SJSA1 (cell line): ENCODE results near the gene ZNF362. TPM values are rescaled to one million over a fixed set of nuclear protein-coding genes. Genes with fewer than 3 reads are reported as not detected.

Experiments used
- DNase-seq, 2 experiments: peaks; one replicate each; pipeline ENCODE4 v3.0.0-alpha.2; 2015 to 2020; ENCODE audit warnings: low spot score in 2 of 2, low read depth in 1 of 2
- H3K27ac ChIP-seq: fragments of 250-450 bp; sonication (Bioruptor Pico); 2 replicates; pipeline ENCODE4 v1.5.1; 2020; ENCODE audit warnings: mild to moderate bottlenecking, moderate library complexity
- H3K27me3 ChIP-seq: fragments of 250-450 bp; sonication (Bioruptor Pico); replicated peaks from 2 replicates; pipeline ENCODE4 v1.5.1; 2020; ENCODE audit warnings: mild to moderate bottlenecking, moderate library complexity
- H3K36me3 ChIP-seq: fragments of 250-450 bp; sonication (Bioruptor Pico); 2 replicates; pipeline ENCODE4 v1.5.1; 2020; ENCODE audit warnings: mild to moderate bottlenecking
- H3K4me1 ChIP-seq: fragments of 250-450 bp; sonication (Bioruptor Pico); replicated peaks from 2 replicates; pipeline ENCODE4 v1.6.1; 2021; ENCODE audit warnings: mild to moderate bottlenecking
- H3K4me3 ChIP-seq: fragments of 250-450 bp; sonication (Bioruptor Pico); 2 replicates; pipeline ENCODE4 v1.5.1; 2020; ENCODE audit warnings: mild to moderate bottlenecking
- H3K9me3 ChIP-seq: fragments of 250-450 bp; sonication (Bioruptor Pico); replicated peaks from 2 replicates; pipeline ENCODE4 v1.5.1; 2020; ENCODE audit warnings: mild to moderate bottlenecking
- total RNA-seq: library from RNA; depleted of rRNA; stranded (reverse); fragments of >200 nt; shearing (Covaris generic); gene quantifications from 2 replicates; pipeline ENCODE4 v1.2.3, GENCODE V29; 2014; rRNA removed

ZNF362 gene
- total RNA-seq: 11.1 and 21.4 TPM in 2 replicates

GRCh38 chr1:33256471-33257206 is at the start of gene ZNF362:
ZNF362 (plus strand) TSS chr1:33256492; CDS start chr1:33270575, 14,083 bp downstream.
- Histone ChIP-seq H3K36me3 (peaks cover 28% of the 10 kb centered on the region), H3K4me1 (peaks cover 38% of the 10 kb centered on the region), H3K27ac (peak within 1 kb of the TSS; percentile 95), H3K27me3 (no peaks in the 10 kb centered on the region), H3K4me3 (peak within 1 kb of the TSS; percentile 74), H3K9me3 (no peaks in the 10 kb centered on the region)
- peak; percentile 88 to 92 for DNase-seq

- no peaks in the 10 kb centered on the region; the same call in none of the 2 replicates for H3K27me3 ChIP-seq
- no peak overlapping the region for H3K27ac ChIP-seq
- 0 out of 2 replicates have a peak, but pooled peaks cover 4% of the 10 kb centered on the region for H3K9me3 ChIP-seq
- H3K4me3 ChIP-seq: no peak overlapping the region
- no peak for DNase-seq
- no peaks in the 10 kb centered on the region for H3K4me1 ChIP-seq
- no peaks in the 10 kb centered on the region for H3K36me3 ChIP-seq
Measured at GRCh38 chr1:33211972-33212371, 44.3 kb upstream of the ZNF362 start.

GRCh38 chr1:33219886-33220661 is 36.2 kb upstream of the ZNF362 start:
- peak; percentile 28 to 54 for DNase-seq
- H3K9me3 ChIP-seq: no peaks in the 10 kb centered on the region
- H3K27me3 ChIP-seq: no peaks in the 10 kb centered on the region
- H3K4me1 ChIP-seq: peaks cover 18% of the 10 kb centered on the region
- no peak overlapping the region for H3K27ac ChIP-seq
- H3K36me3 ChIP-seq: no peaks in the 10 kb centered on the region
- no peak overlapping the region for H3K4me3 ChIP-seq

- H3K27me3 ChIP-seq: no peaks in the 10 kb centered on the region
- H3K9me3 ChIP-seq: no peaks in the 10 kb centered on the region
- H3K36me3 ChIP-seq: no peaks in the 10 kb centered on the region
- no peak for DNase-seq
- peaks cover 18% of the 10 kb centered on the region for H3K4me1 ChIP-seq
- H3K27ac ChIP-seq: no peak overlapping the region
- H3K4me3 ChIP-seq: no peak overlapping the region
Measured at GRCh38 chr1:33220676-33221384, 35.5 kb upstream of the ZNF362 start.

- Histone ChIP-seq H3K36me3 (no peaks in the 10 kb centered on the region), H3K4me3 (no peak overlapping the region), H3K4me1 (peaks cover 18% of the 10 kb centered on the region), H3K27me3 (no peaks in the 10 kb centered on the region), H3K27ac (no peak overlapping the region), H3K9me3 (no peaks in the 10 kb centered on the region)
- DNase-seq: no peak
Measured at GRCh38 chr1:33221385-33221758, 34.9 kb upstream of the ZNF362 start.

GRCh38 chr1:33222381-33222780 is 33.9 kb upstream of the ZNF362 start:
- H3K4me3 ChIP-seq: no peak overlapping the region
- no peak overlapping the region for H3K27ac ChIP-seq
- H3K9me3 ChIP-seq: no peaks in the 10 kb centered on the region
- H3K27me3 ChIP-seq: no peaks in the 10 kb centered on the region
- H3K4me1 ChIP-seq: peaks cover 18% of the 10 kb centered on the region
- no peak for DNase-seq
- no peaks in the 10 kb centered on the region for H3K36me3 ChIP-seq

GRCh38 chr1:33224166-33224707 is 32.1 kb upstream of the ZNF362 start:
- Histone ChIP-seq H3K9me3 (no peaks in the 10 kb centered on the region), H3K36me3 (no peaks in the 10 kb centered on the region), H3K27ac (no peak overlapping the region), H3K4me1 (peaks cover 9% of the 10 kb centered on the region), H3K27me3 (no peaks in the 10 kb centered on the region), H3K4me3 (no peak overlapping the region)
- DNase-seq: no peak

- Histone ChIP-seq H3K9me3 (no peaks in the 10 kb centered on the region), H3K4me1 (no peaks in the 10 kb centered on the region), H3K4me3 (no peak overlapping the region), H3K27ac (no peak overlapping the region), H3K27me3 (no peaks in the 10 kb centered on the region), H3K36me3 (no peaks in the 10 kb centered on the region)
- DNase-seq: no peak
Measured at GRCh38 chr1:33225586-33225985, 30.7 kb upstream of the ZNF362 start.

- no peaks in the 10 kb centered on the region for H3K27me3 ChIP-seq
- no peak overlapping the region for H3K4me3 ChIP-seq
- no peaks in the 10 kb centered on the region for H3K4me1 ChIP-seq
- H3K9me3 ChIP-seq: no peaks in the 10 kb centered on the region
- no peaks in the 10 kb centered on the region for H3K36me3 ChIP-seq
- no peak overlapping the region for H3K27ac ChIP-seq
- no peak for DNase-seq
Measured at GRCh38 chr1:33228935-33229487, 27.3 kb upstream of the ZNF362 start.

- H3K27ac ChIP-seq: no peak overlapping the region
- H3K9me3 ChIP-seq: no peaks in the 10 kb centered on the region
- no peaks in the 10 kb centered on the region for H3K27me3 ChIP-seq
- H3K36me3 ChIP-seq: no peaks in the 10 kb centered on the region
- H3K4me1 ChIP-seq: no peaks in the 10 kb centered on the region
- H3K4me3 ChIP-seq: no peak overlapping the region
- DNase-seq: no peak
Measured at GRCh38 chr1:33231166-33231565, 25.1 kb upstream of the ZNF362 start.

- Histone ChIP-seq H3K27me3 (no peaks in the 10 kb centered on the region), H3K4me1 (no peaks in the 10 kb centered on the region), H3K27ac (no peak overlapping the region), H3K9me3 (no peaks in the 10 kb centered on the region), H3K4me3 (no peak overlapping the region), H3K36me3 (no peaks in the 10 kb centered on the region)
- no peak for DNase-seq
Measured at GRCh38 chr1:33232716-33233115, 23.6 kb upstream of the ZNF362 start.

GRCh38 chr1:33234131-33234530 is 22.2 kb upstream of the ZNF362 start:
- H3K27me3 ChIP-seq: no peaks in the 10 kb centered on the region
- no peaks in the 10 kb centered on the region for H3K9me3 ChIP-seq
- no peaks in the 10 kb centered on the region for H3K36me3 ChIP-seq
- H3K27ac ChIP-seq: no peak overlapping the region
- no peaks in the 10 kb centered on the region for H3K4me1 ChIP-seq
- no peak for DNase-seq
- H3K4me3 ChIP-seq: no peak overlapping the region

GRCh38 chr1:33234588-33234990 is 21.7 kb upstream of the ZNF362 start:
- no peak overlapping the region for H3K27ac ChIP-seq
- no peaks in the 10 kb centered on the region for H3K9me3 ChIP-seq
- H3K4me3 ChIP-seq: no peak overlapping the region
- no peaks in the 10 kb centered on the region for H3K27me3 ChIP-seq
- DNase-seq: no peak
- H3K4me1 ChIP-seq: no peaks in the 10 kb centered on the region
- H3K36me3 ChIP-seq: no peaks in the 10 kb centered on the region
